SJCRH30 (cell line): ENCODE data around the gene WNT2B. TPM values are rescaled to one million over a fixed set of nuclear protein-coding genes. Genes with fewer than 3 reads are reported as not detected.
A peak's percentile ranks its signal among the peaks of the same experiment; 100 is the strongest.

Experiments
- DNase-seq, 2 experiments: peaks; one replicate each; pipeline ENCODE4 v3.0.0-alpha.2; 2015 to 2020
- H3K27ac ChIP-seq: fragments of 250-450 bp; sonication (Bioruptor Pico); 2 replicates; pipeline ENCODE4 v1.5.1; 2020; ENCODE audit warnings: mild to moderate bottlenecking, moderate library complexity
- H3K27me3 ChIP-seq: fragments of 250-450 bp; sonication (Bioruptor Pico); 2 replicates; pipeline ENCODE4 v1.5.1; 2020; ENCODE audit warnings: mild to moderate bottlenecking, moderate library complexity
- H3K36me3 ChIP-seq: fragments of 250-450 bp; sonication (Bioruptor Pico); 2 replicates; pipeline ENCODE4 v1.5.1; 2020; ENCODE audit warnings: mild to moderate bottlenecking, moderate library complexity
- H3K4me1 ChIP-seq: fragments of 250-450 bp; sonication (Bioruptor Pico); 2 replicates; pipeline ENCODE4 v1.5.1; 2020; ENCODE audit warnings: mild to moderate bottlenecking, moderate library complexity
- H3K4me3 ChIP-seq: fragments of 250-450 bp; sonication (Bioruptor Pico); 2 replicates; pipeline ENCODE4 v1.5.1; 2020; ENCODE audit warnings: mild to moderate bottlenecking, moderate library complexity
- H3K9me3 ChIP-seq: fragments of 250-450 bp; sonication (Bioruptor Pico); replicated peaks from 2 replicates; pipeline ENCODE4 v1.5.1; 2020; ENCODE audit warnings: mild to moderate bottlenecking, moderate library complexity
- total RNA-seq: library from RNA; depleted of rRNA; stranded (reverse); fragments of >200 nt; shearing (Covaris generic); gene quantifications from 2 replicates; pipeline ENCODE4 v1.2.3, GENCODE V29; 2014

Gene WNT2B
- total RNA-seq, 1 experiment from 2014 or later, result 0.28 TPM

DNA sequence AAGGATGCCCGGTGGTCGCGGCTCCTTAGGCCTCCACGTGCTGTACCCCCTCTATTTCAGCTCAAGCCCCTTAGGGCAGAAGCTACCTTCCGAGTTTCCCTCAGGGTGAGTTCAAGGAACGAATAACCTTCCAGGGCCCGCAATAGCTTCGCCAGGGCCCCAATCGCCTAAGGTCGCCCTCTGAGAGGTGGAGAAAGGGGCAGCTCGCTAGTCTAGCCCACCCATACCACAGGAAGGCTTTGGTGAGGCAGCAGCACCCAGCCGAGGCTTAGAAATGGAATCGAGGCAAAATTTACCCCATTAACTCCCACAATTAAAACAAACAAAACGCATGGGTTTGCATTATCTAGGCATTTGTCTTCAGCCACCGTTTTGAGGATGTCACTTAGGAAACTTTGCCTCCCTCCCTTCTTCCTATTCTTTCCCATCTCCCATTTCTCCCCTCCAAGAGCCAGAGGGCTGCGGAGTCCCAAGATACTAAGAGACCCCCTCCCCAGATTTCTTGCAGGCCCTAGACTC lies 954 bp downstream of the WNT2B start:
- H3K27me3 ChIP-seq, result no peaks in the 10 kb centered on the region
- H3K4me3 ChIP-seq, result no peak overlapping the region
- H3K27ac ChIP-seq, result no peak overlapping the region
- no peaks in the 10 kb centered on the region for H3K36me3 ChIP-seq
- no peaks in the 10 kb centered on the region for H3K9me3 ChIP-seq
- H3K4me1 ChIP-seq, result peaks cover 18% of the 10 kb centered on the region
- DNase-seq, result no peak

DNA sequence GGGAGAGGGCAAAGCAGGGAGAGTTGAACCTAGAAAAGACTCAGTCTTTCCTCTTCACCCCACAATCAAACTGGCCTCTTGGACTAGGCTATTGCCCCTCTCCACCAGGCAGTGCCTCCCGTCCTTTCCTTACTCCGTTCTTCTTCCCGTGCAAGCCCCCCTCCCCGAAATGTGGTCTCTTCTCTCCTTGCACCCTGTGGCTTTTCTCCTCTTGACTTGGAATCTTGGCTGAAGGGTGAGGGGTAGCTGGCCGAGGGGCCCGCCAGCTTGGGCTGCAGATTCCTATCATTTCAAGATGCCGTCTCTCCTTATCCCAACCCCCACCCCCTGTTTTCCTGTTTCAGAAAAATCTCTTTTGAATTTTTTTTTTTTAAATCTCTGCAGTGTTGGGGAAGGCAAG lies 1.6 kb downstream of the WNT2B start:
- Histone ChIP-seq H3K4me3 (no peak overlapping the region), H3K27me3 (no peaks in the 10 kb centered on the region), H3K27ac (no peak overlapping the region), H3K9me3 (no peaks in the 10 kb centered on the region), H3K36me3 (no peaks in the 10 kb centered on the region), H3K4me1 (peaks cover 20% of the 10 kb centered on the region)
- no peak for DNase-seq

DNA sequence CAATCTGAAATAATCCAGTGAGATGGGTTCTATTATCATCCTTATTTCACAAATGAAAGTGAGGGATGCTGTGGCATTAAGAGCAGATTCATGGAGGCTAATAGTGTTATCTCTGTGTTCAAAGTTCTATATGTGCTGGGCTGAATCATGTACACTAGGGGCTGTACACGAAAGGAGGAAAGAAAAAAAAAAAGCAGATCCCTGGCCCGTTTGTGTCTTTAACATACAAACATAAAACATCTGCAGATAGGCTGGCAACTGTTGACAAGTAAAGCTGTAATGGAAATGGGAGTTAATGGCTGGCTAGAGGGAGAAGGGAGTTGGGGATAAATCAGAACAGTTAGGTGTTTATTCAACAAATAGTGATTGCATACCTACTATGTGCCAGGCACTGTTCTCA lies 3.1 kb downstream of the WNT2B start:
- Histone ChIP-seq H3K27ac (no peak overlapping the region), H3K9me3 (no peaks in the 10 kb centered on the region), H3K4me3 (no peak overlapping the region), H3K36me3 (no peaks in the 10 kb centered on the region), H3K27me3 (no peaks in the 10 kb centered on the region), H3K4me1 (peaks cover 24% of the 10 kb centered on the region)
- no peak for DNase-seq

DNA sequence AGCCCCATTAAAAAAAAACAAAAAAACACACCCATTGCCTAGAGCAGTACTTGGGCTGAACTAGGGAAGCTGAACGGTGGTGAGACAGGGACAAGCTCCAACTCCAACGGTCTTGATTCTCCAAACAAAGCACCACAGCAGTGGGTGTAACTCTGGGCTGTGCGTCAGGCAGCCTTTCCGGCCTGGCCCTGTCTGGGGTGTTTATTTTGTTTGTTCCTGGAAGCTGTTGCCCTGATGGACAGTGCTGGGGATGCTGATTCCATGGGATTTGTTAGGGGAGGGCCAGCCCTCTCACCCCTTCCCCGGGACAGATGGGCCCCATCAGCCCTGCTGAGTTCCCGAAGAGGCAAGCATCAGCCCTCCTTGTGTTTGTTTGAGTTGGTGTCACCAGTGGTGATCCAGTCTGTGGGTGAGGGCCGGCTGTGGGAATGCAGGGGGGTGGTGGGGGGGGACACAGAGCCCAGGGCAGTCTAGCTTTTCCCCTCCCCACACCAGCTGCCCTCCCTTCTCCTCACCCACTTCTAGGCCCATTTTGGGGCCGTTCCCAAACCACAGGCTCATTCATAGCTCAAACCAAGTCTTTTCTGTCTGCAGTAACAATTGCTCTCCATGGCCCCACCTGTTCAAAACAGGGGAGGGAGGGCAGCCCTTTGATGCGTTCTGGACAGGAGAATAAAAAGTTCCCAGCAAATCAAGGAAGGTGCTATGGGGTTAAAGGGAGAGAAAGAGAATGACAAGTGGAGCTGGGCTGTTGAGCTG lies 4.5 kb downstream of the WNT2B start:
- Histone ChIP-seq H3K4me1 (peaks cover 24% of the 10 kb centered on the region), H3K27ac (no peak overlapping the region), H3K9me3 (no peaks in the 10 kb centered on the region), H3K27me3 (no peaks in the 10 kb centered on the region), H3K36me3 (no peaks in the 10 kb centered on the region), H3K4me3 (no peak overlapping the region)
- peak; percentile 47 to 52 for DNase-seq

DNA sequence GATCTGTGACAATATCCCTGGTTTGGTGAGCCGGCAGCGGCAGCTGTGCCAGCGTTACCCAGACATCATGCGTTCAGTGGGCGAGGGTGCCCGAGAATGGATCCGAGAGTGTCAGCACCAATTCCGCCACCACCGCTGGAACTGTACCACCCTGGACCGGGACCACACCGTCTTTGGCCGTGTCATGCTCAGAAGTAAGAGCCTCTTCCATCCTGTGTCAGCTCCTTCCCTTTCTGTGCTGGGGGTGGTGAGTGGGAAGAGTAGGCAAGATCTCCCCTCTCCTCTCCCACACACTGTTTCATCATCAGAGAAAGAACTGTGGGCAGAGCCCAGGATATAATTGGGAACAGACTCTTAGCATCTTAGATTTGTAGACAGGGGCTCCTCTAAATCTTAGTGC lies 6.1 kb downstream of the WNT2B start:
- no peaks in the 10 kb centered on the region for H3K9me3 ChIP-seq
- peaks cover 24% of the 10 kb centered on the region for H3K4me1 ChIP-seq
- no peak overlapping the region for H3K27ac ChIP-seq
- H3K36me3 ChIP-seq, result no peaks in the 10 kb centered on the region
- no peak for DNase-seq
- H3K27me3 ChIP-seq, result no peaks in the 10 kb centered on the region
- no peak overlapping the region for H3K4me3 ChIP-seq

DNA sequence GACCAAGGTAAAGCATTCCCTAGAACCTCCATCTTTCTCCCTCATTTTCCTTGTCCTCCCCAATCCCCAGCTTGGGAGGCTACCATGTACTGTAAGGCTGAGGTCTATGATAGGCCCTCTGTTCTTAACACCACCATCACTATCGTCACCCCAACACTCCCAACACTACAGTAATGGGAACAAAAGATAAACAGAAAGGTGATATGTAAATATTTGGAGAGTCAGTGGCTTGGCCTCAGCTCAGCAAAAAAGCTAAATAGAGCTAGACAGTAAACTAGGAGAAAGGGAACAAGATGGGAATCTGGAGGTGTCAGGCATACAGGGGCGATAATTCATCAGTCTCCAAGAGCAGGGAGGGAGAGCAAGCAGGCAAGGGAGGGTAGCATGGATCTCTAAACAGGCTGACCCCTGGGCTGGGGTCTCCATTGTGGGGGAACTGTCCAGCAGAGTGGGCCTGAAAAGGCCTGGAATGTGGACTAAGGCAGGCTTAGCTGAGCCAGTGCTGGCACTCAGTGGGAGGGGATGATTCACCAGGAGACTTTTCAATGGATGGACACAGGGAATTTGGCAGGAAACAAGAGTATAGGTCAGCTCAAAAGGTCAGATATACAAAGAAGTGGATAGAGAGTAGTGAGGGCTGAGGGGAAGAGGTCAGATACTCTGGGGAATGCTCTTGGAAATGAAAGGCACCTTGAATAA lies 6.7 kb downstream of the WNT2B start:
- H3K36me3 ChIP-seq, result no peaks in the 10 kb centered on the region
- no peak for DNase-seq
- H3K27me3 ChIP-seq, result no peaks in the 10 kb centered on the region
- no peak overlapping the region for H3K27ac ChIP-seq
- H3K4me1 ChIP-seq, result peaks cover 24% of the 10 kb centered on the region
- no peaks in the 10 kb centered on the region for H3K9me3 ChIP-seq
- no peak overlapping the region for H3K4me3 ChIP-seq

DNA sequence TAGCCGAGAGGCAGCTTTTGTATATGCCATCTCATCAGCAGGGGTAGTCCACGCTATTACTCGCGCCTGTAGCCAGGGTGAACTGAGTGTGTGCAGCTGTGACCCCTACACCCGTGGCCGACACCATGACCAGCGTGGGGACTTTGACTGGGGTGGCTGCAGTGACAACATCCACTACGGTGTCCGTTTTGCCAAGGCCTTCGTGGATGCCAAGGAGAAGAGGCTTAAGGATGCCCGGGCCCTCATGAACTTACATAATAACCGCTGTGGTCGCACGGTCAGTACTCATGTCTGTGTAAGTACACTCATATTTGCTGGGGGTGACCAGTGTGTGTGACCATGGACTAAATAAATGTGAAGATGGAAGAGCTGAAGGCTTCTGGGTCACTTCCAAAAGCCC lies 7.4 kb downstream of the WNT2B start:
- DNase-seq, result no peak
- Histone ChIP-seq H3K9me3 (no peaks in the 10 kb centered on the region), H3K4me3 (no peak overlapping the region), H3K27me3 (no peaks in the 10 kb centered on the region), H3K4me1 (peaks cover 24% of the 10 kb centered on the region), H3K27ac (no peak overlapping the region), H3K36me3 (no peaks in the 10 kb centered on the region)

DNA sequence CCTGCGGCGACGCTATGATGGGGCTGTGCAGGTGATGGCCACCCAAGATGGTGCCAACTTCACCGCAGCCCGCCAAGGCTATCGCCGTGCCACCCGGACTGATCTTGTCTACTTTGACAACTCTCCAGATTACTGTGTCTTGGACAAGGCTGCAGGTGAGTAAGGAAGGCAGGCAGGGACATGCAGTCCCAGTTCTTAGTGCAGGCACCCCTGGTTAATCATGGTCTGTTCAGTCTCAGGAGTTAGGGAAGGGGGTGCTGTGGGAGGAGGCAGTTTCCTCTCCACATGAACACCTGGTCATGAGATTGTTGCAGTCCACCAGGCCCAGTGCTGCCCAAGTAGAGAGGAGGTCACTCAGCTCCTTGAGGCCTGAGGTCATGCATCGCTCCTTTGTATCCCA lies 8.5 kb downstream of the WNT2B start:
- H3K36me3 ChIP-seq, result no peaks in the 10 kb centered on the region
- H3K27me3 ChIP-seq, result no peaks in the 10 kb centered on the region

DNA sequence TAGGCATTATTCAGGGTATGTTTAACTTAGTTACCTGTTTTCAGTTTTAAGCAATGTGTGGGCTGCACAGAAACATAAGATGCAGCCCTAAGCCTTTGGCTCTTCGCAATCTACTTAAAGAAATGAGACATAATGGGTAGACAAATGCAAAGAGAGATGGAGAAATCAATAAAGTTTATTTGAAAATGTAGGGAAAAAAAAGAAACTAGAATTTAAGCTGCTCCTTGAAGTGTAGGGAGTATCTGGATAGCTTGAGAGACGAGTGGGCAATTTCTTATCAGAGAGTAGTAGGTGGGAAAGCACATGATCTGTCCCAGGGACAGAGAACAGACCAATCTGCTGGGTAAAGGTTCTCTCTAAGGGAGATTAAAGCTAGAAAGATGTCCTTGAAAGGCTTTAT lies 8.9 kb downstream of the WNT2B start:
- no peak overlapping the region for H3K27ac ChIP-seq
- DNase-seq, result no peak
- no peaks in the 10 kb centered on the region for H3K9me3 ChIP-seq
- H3K27me3 ChIP-seq, result no peaks in the 10 kb centered on the region
- H3K4me3 ChIP-seq, result no peak overlapping the region
- H3K4me1 ChIP-seq, result peaks cover 32% of the 10 kb centered on the region
- no peaks in the 10 kb centered on the region for H3K36me3 ChIP-seq

More for the DNA sequence above, 8.5 kb downstream of the WNT2B start:
- no peak overlapping the region for H3K27ac ChIP-seq
- DNase-seq, result no peak
- H3K4me1 ChIP-seq, result peaks cover 34% of the 10 kb centered on the region
- no peaks in the 10 kb centered on the region for H3K9me3 ChIP-seq
- no peak overlapping the region for H3K4me3 ChIP-seq

DNA sequence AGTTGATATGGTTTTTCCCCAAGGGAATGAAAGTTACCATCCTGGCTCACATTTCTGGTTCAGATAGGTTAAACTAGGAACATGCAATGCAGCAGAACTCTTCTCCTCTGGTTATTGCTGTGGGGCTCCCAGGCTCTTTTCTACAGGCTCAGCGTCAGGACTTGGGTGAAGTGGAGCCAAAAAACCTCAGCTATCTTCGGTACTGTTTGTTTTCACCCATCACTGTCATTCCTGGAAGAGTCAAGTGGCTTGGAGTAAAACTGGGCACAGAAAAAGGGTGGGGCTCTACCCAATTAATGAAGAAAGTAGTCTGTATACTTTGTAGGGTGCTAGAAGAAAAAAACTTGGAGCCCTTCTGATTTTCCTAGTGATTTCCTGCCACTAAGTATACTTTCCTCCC lies 9.4 kb downstream of the WNT2B start:
- Histone ChIP-seq H3K4me3 (no peak overlapping the region), H3K9me3 (no peaks in the 10 kb centered on the region), H3K27ac (no peak overlapping the region), H3K27me3 (no peaks in the 10 kb centered on the region), H3K4me1 (peaks cover 31% of the 10 kb centered on the region), H3K36me3 (no peaks in the 10 kb centered on the region)
- DNase-seq, result no peak

DNA sequence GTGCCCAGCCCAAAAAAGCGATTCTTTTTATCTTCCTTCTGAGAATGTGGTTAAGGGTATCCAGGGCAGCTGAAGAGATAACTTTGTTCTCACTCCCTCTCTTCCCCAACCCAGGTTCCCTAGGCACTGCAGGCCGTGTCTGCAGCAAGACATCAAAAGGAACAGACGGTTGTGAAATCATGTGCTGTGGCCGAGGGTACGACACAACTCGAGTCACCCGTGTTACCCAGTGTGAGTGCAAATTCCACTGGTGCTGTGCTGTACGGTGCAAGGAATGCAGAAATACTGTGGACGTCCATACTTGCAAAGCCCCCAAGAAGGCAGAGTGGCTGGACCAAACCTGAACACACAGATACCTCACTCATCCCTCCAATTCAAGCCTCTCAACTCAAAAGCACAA lies 11.4 kb downstream of the WNT2B start:
- Histone ChIP-seq H3K9me3 (no peaks in the 10 kb centered on the region), H3K36me3 (no peaks in the 10 kb centered on the region), H3K4me1 (peaks cover 42% of the 10 kb centered on the region), H3K27me3 (no peaks in the 10 kb centered on the region), H3K27ac (no peak overlapping the region), H3K4me3 (no peak overlapping the region)
- no peak for DNase-seq

DNA sequence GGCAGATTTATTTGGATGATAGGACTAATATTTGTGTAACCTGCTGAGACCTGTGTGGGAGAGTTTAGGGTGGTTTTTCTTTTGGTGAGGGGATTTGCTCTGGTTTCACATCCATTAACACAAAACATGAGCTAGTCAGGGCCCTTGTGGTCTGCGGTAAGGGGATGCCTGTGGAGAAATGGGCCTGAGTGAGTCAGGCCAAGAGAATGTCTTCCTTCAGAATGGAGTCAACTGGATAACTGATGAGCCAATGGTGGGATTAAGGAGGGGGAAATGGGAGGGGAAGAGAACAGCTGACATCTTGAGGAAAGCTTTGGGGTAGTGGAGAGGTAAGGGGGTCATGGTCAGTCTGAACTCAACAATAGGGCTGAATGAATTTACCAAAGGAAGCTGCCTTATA lies 13.9 kb downstream of the WNT2B start:
- Histone ChIP-seq H3K9me3 (no peaks in the 10 kb centered on the region), H3K36me3 (no peaks in the 10 kb centered on the region), H3K27ac (peak overlapping the region; percentile 52), H3K4me3 (no peak overlapping the region), H3K27me3 (no peaks in the 10 kb centered on the region), H3K4me1 (peaks cover 47% of the 10 kb centered on the region)
- peak; percentile 95 to 98 for DNase-seq

DNA sequence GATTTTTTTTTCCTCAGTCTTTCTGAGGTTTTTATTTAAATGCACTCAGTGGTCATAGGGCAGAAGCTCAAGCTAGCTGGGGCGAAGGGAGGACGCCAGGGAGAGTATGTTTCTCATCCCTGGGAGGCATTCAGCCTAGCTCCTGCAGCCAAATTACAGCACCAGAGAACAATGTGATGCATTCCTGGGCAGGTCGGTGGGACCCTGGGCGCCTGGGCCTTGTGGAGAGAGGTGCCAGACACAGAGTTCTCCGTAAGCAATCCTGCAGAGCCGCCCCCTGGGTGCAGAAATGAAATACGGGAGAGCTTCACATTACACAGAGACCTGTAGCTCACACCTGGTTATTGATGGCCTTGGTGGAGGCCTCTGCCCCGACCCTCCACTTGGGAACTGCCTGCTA lies 15.5 kb downstream of the WNT2B start:
- no peak overlapping the region for H3K4me3 ChIP-seq
- H3K36me3 ChIP-seq, result no peaks in the 10 kb centered on the region; the same call in 1 of the 2 replicates
- H3K27me3 ChIP-seq, result no peaks in the 10 kb centered on the region
- H3K9me3 ChIP-seq, result no peaks in the 10 kb centered on the region
- peak in 1 of 2 experiments; percentile 42 for DNase-seq
- H3K4me1 ChIP-seq, result peaks cover 60% of the 10 kb centered on the region
- H3K27ac ChIP-seq, result peak overlapping the region; percentile 19; the same call in 1 of the 2 replicates

DNA sequence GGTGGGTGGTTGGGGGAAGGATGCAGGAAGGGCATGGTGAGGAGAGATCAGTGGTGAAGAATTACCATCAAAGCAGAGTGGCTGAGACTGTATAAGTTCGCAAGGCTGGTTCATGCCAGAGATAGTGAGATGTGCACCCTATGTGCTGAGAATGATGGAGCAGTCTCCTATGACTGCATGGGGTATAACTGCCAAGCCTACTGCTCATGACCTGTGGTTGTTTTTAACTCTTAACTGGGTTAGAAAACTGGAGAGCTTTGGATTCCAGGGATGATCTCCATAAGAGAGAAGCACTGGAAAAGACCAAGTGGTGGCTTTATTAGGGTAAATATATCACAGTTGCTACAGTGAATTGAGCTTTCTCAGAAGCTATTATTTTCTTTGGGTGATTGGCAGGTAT lies 16.2 kb downstream of the WNT2B start:
- no peak for DNase-seq
- H3K36me3 ChIP-seq, result no peaks in the 10 kb centered on the region; the same call in 1 of the 2 replicates
- no peak overlapping the region for H3K27ac ChIP-seq
- H3K9me3 ChIP-seq, result no peaks in the 10 kb centered on the region
- no peaks in the 10 kb centered on the region for H3K27me3 ChIP-seq
- no peak overlapping the region for H3K4me3 ChIP-seq
- peaks cover 66% of the 10 kb centered on the region for H3K4me1 ChIP-seq

DNA sequence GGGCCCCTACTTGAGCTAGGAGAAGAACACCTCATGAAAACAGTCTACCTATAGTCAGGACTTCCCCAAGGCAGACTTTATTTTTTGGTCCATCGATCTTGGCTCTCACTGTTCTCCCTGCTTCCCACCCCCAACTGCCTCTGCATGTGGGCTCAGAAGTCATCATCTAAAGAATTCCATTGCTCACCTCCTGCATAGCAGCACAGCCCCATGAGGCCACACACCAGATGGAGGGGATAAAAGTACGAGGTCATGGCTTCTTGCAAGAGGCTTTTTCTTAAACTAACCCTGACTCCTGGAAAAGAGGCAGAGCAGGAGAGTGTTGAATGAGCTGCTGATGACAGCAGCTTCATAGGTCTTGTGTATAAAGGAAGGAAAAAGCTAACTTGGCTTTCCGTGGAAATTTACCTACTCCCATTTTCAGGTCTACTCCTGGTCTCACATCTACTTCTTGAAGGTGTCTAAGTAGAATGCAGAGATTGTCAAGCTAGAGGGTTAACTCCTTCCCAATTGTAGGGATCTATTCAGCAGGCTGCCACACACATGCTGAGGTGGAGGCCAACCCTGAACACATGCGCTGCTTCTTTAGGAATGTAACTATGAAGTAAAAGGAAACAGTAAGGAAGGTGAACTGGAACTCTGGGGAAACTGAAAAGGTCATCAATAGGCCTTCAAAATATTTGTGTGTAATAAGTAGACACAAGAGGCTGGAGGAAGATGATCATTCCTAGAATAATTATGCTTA lies 18.7 kb downstream of the WNT2B start:
- DNase-seq, result no peak
- no peaks in the 10 kb centered on the region for H3K27me3 ChIP-seq
- no peaks in the 10 kb centered on the region; the same call in 1 of the 2 replicates for H3K36me3 ChIP-seq
- H3K9me3 ChIP-seq, result no peaks in the 10 kb centered on the region
- peaks cover 54% of the 10 kb centered on the region for H3K4me1 ChIP-seq
- no peak overlapping the region for H3K4me3 ChIP-seq
- H3K27ac ChIP-seq, result no peak overlapping the region; the same call in 1 of the 2 replicates
